Psoas muscle (tissue), 8 donors: ENCODE data around the gene ETV6. TPM values are rescaled to one million over a fixed set of nuclear protein-coding genes. Genes with fewer than 3 reads are reported as not detected.

Experiments
- ATAC-seq, 4 donors: fragments of 200-7000 bp; cut with Tn5 transposase; one replicate each; pipeline ENCODE4 v1.9.1; 2020; ENCODE audit warnings: moderate library complexity in 3 of 4, mild to moderate bottlenecking in 2 of 4
- DNase-seq, 2 donors: peaks; one replicate each; pipeline ENCODE4 v3.0.0-alpha.2; 2020
- H3K27ac ChIP-seq: fragments of 200-600 bp; one replicate; pipeline ENCODE4 v1.8.0; 2022
- H3K27me3 ChIP-seq, 3 donors: fragments of 200-600 bp in 1 of 3; one replicate each; pipeline versions ENCODE4 v1.6.1 to v1.8.0; 2013 to 2022; ENCODE audit warnings: low read length in 2 of 3, mild to moderate bottlenecking in 2 of 3, moderate library complexity in 1 of 3; ENCODE audit not compliant: insufficient read depth in 3 of 3
- H3K36me3 ChIP-seq, 2 donors: fragments of 200-600 bp in 1 of 2; one replicate each; pipeline versions ENCODE4 v1.6.1 to v1.8.0; 2013 to 2022; ENCODE audit warnings: low read depth in 1 of 2, mild to moderate bottlenecking in 1 of 2, moderate library complexity in 1 of 2; ENCODE audit not compliant: insufficient read depth in 1 of 2
- H3K4me1 ChIP-seq: fragments of 200-600 bp; one replicate; pipeline ENCODE4 v1.8.0; 2022
- H3K4me3 ChIP-seq: fragments of 200-600 bp; one replicate; pipeline ENCODE4 v1.8.0; 2022; ENCODE audit warnings: mild to moderate bottlenecking
- H3K9me3 ChIP-seq: fragments of 200-600 bp; one replicate; pipeline ENCODE4 v1.8.0; 2022
- CTCF ChIP-seq: fragments of 200-600 bp; IDR thresholded peaks from one replicate; pipeline ENCODE4 v1.8.0; 2022; ENCODE audit warnings: antibody characterized with exemption
- WGBS, 3 donors: extraction: QIAGEN DNeasy Blood & Tissue Kit; methylation state at CpG; one replicate each; pipeline versions ENCODE4 v1.1.6 to v1.1.7; 2013; 5-methylcytosine and 5-hydroxymethylcytosine counted together
- intact Hi-C, 2 donors: fragments of 100-400 bp; cut with DNase I; formaldehyde crosslinking; loops; one replicate each; pipeline versions ENCODE4 v1.11.0 to v1.14.2; 2022
- polyA plus RNA-seq, 3 donors: library from polyadenylated mRNA; stranded (reverse); fragments of 200-250 nt; gene quantifications; one replicate each; pipeline ENCODE4 v1.2.3, GENCODE V29; 2013
- total RNA-seq, 4 donors: library from RNA; stranded (reverse); fragmentation: NEBNext Ultra II Directional in 2 of 4; extraction: Animal tissue kit (Norgen Biotek cat#: 25700) in 2 of 4; gene quantifications; one replicate each; pipeline versions ENCODE4 v1.2.1 to v1.2.4, GENCODE V29; 2021 to 2023
- donor health status: healthy with polysubstance abuse.
- donor health status: DM: no; HTN: no; CAD: no; lungs with moderate emphysema.
- donor health status: Bipolar disorder and iron deficiency.
- donor health status: healthy.
- donor health status: DM: yes; HTN: yes; CAD: no.
- donor health status: DM: no; HTN: no; CAD: no.
- donor health status: DM: no; HTN: no; CAD: no.
- donor health status: DM: yes; HTN: yes; CAD: no.

ETV6 gene
- total and polyA plus RNA-seq, 7 donors: 2.8 to 22.9 (median 4.9) TPM

GRCh38 chr12:11916113-11916512 lies 266.6 kb downstream of the ETV6 start:
- no peak for ATAC-seq
- intact Hi-C loops: no loop called here
- WGBS, 3 donors: 85 to 94% (median 93%) methylated on average over 1 of the region's 1 CpG

GRCh38 chr12:11916771-11917170 lies 267.3 kb downstream of the ETV6 start:
- 46 to 64% (median 50%) methylated on average over 1 of the region's 1 CpG for WGBS, 3 donors
- TF ChIP-seq CTCF: no peak
- Histone ChIP-seq H3K27me3 (no peaks in the 10 kb centered on the region), H3K4me3 (no peak overlapping the region), H3K27ac (no peak overlapping the region), H3K36me3 (no peaks in the 10 kb centered on the region), H3K4me1 (no peaks in the 10 kb centered on the region), H3K9me3 (no peaks in the 10 kb centered on the region)
- no peak for ATAC-seq
- no peak for DNase-seq
- intact Hi-C loops: no loop called here

More at GRCh38 chr12:11916113-11916512, 266.6 kb downstream of the ETV6 start:
- Histone ChIP-seq H3K36me3 (no peaks in the 10 kb centered on the region), H3K27ac (no peak overlapping the region), H3K4me3 (no peak overlapping the region), H3K9me3 (no peaks in the 10 kb centered on the region), H3K27me3 (no peaks in the 10 kb centered on the region), H3K4me1 (no peaks in the 10 kb centered on the region)
- no peak for DNase-seq
- TF ChIP-seq CTCF: no peak

DNA sequence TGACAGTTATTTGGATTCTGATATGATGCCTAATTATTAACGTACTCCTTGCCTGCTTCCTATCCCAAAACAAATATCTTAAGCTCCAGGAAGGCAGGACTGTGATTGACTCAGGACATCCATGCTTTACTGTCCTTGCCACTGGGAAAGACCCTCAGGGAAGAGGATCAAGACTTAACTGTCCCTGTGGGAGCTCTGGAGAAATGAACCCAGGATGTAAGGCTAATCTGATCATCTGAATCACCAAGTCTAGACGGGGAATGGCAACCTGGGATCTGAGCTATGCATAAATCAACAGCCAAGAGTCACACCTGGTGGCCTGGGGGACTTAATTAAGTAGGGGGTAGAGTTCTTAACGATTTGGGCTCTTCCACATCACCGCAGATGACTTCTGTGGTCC lies 268.0 kb downstream of the ETV6 start:
- DNase-seq (no peak), ATAC-seq (no peak)
- Histone ChIP-seq H3K4me1 (no peaks in the 10 kb centered on the region), H3K36me3 (no peaks in the 10 kb centered on the region), H3K4me3 (no peak overlapping the region), H3K27ac (no peak overlapping the region), H3K27me3 (no peaks in the 10 kb centered on the region), H3K9me3 (no peaks in the 10 kb centered on the region)
- no peak for TF ChIP-seq CTCF
- 67 to 71% (median 71%) methylated on average over 4 of the region's 4 CpGs for WGBS, 3 donors
- intact Hi-C loops: no loop called here

GRCh38 chr12:11920231-11920630 lies 270.8 kb downstream of the ETV6 start:
- no peak for DNase-seq
- 76 to 80% (median 77%) methylated on average over 4 of the region's 4 CpGs for WGBS, 3 donors

More at GRCh38 chr12:11920231-11920630, 270.8 kb downstream of the ETV6 start:
- Histone ChIP-seq H3K27ac (no peak overlapping the region), H3K9me3 (no peaks in the 10 kb centered on the region), H3K36me3 (no peaks in the 10 kb centered on the region), H3K4me3 (no peak overlapping the region), H3K27me3 (peaks cover 0 to 1% (median 0%) of the 10 kb centered on the region in 3 donors), H3K4me1 (no peaks in the 10 kb centered on the region)
- no peak for ATAC-seq
- TF ChIP-seq CTCF: no peak
- intact Hi-C loops: no loop called here
